IPS-15b (cell line): ENCODE measurements around the gene CEMIP2.

Experiments used
- H3K27me3 ChIP-seq: one replicate; pipeline ENCODE4 v1.6.1; 2013; ENCODE audit warnings: low read length; ENCODE audit not compliant: control insufficient read depth, insufficient read depth
- H3K36me3 ChIP-seq: one replicate; pipeline ENCODE4 v1.6.1; 2013; ENCODE audit warnings: low read length; ENCODE audit not compliant: control insufficient read depth, insufficient read depth
- H3K4me1 ChIP-seq: one replicate; pipeline ENCODE4 v1.6.1; 2013; ENCODE audit warnings: mild to moderate bottlenecking, low read length; ENCODE audit not compliant: control insufficient read depth, insufficient read depth
- H3K4me3 ChIP-seq: one replicate; pipeline ENCODE4 v1.5.1; 2013; ENCODE audit warnings: low read depth, low read length
- H3K9ac ChIP-seq: one replicate; pipeline ENCODE4 v1.6.1; 2013; ENCODE audit warnings: low read depth, mild to moderate bottlenecking, low read length
- H3K9me3 ChIP-seq: one replicate; pipeline ENCODE4 v1.6.1; 2013; ENCODE audit warnings: mild to moderate bottlenecking, low read length; ENCODE audit not compliant: control insufficient read depth, insufficient read depth

Gene CEMIP2

GRCh38 chr9:71683598-71684235 lies 84.6 kb downstream of the CEMIP2 start:
- peaks cover 8% of the 10 kb centered on the region for H3K4me1 ChIP-seq
- no peaks in the 10 kb centered on the region for H3K27me3 ChIP-seq
- H3K4me3 ChIP-seq, result no peak overlapping the region
- H3K9ac ChIP-seq, result no peak overlapping the region
- peaks cover 3% of the 10 kb centered on the region for H3K36me3 ChIP-seq
- H3K9me3 ChIP-seq, result no peaks in the 10 kb centered on the region

DNA sequence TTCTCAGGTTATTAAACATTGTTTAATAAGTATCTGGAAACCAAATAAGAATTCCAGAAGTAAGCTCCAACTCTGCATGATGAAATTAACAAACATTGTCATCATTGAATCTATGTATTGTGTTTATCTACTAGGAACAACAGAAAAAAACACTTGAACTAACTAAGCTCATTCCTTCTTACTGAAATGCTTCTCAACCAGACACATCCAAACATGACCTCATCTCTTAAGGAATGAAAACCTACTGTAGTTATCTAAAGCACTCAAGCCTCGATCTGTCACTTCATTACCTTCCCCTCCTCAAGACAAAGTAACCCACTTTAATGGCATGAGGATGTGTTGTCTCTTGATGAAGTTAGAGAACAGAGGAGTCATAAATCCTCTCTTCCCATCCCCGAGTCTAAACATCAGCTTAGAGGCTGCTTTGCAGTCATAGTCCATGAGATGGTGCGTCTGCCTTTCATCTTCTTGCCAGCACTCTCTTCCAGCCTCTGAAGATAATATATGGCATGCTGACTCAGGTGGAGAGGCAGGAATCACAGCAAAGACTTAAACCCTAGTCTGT lies 86.5 kb downstream of the CEMIP2 start:
- no peaks in the 10 kb centered on the region for H3K27me3 ChIP-seq
- H3K4me3 ChIP-seq, result no peak overlapping the region
- H3K36me3 ChIP-seq, result peaks cover 3% of the 10 kb centered on the region
- peaks cover 8% of the 10 kb centered on the region for H3K4me1 ChIP-seq
- no peaks in the 10 kb centered on the region for H3K9me3 ChIP-seq
- H3K9ac ChIP-seq, result no peak overlapping the region

- Histone ChIP-seq H3K9ac (no peak overlapping the region), H3K9me3 (peaks cover 2% of the 10 kb centered on the region), H3K36me3 (no peaks in the 10 kb centered on the region), H3K27me3 (no peaks in the 10 kb centered on the region), H3K4me3 (no peak overlapping the region), H3K4me1 (peaks cover 8% of the 10 kb centered on the region)
Measured at GRCh38 chr9:71681104-71681707, 87.1 kb downstream of the CEMIP2 start.

DNA sequence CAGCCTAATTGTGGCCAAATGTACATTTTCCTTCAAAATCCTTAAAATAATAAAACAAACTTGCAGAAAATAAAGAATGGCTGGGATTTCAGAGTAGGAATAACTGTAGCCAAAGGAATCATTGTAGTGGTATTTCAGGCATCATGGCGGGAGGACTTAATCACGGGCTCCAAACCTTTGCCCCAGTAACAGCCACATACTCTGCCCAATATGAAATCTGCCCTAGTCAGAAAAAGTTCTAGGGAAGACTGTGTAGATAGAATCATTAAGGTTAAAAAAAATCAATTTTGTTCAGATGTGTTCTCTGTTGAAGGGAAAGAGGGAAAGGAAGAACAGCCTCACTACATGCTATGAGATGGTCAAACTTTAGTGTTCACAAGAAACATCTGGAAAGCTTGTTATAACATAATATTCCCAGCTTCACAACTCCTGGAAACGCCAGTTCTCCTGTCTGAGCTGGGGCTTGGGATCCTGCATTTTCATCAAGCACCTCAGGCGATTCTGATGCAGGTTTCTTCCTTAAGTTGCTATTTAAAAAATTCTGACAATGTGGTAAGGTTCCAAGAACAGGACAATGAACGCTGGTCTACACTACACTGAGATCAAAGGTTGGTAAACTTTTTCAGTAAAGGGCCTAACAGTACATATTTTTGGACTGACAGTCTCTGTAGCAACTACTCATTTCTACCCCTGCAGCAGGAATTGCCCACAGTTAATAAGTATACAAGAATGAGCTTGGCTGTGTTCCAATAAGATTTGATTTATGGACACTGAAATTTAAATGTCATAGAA lies 87.9 kb downstream of the CEMIP2 start:
- Histone ChIP-seq H3K9ac (no peak overlapping the region), H3K4me1 (peaks cover 6% of the 10 kb centered on the region), H3K9me3 (peaks cover 2% of the 10 kb centered on the region), H3K4me3 (no peak overlapping the region), H3K27me3 (no peaks in the 10 kb centered on the region), H3K36me3 (no peaks in the 10 kb centered on the region)

DNA sequence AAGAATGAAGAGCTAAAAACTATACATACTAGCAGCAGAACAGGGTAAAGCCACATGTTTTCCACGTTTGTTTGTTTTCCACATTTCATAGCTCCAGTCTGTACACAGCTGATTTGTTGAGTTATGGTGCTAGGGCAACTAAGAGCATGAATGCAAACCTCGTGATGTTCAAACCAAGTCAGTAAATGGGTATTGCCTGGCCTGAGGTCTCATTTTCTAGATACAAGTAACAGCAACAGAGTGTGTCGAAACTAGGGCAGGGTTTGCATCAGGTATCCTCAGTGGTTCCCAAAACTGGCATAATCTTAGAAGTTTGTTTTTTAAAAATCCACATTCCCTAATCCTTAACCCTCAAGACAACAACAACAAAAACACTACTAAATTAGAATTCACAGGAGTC lies 89.3 kb downstream of the CEMIP2 start:
- Histone ChIP-seq H3K27me3 (no peaks in the 10 kb centered on the region), H3K4me1 (peaks cover 3% of the 10 kb centered on the region), H3K9me3 (peaks cover 2% of the 10 kb centered on the region), H3K36me3 (no peaks in the 10 kb centered on the region), H3K4me3 (no peak overlapping the region), H3K9ac (no peak overlapping the region)

GRCh38 chr9:71677209-71677608 lies 91.1 kb downstream of the CEMIP2 start:
- Histone ChIP-seq H3K9me3 (peaks cover 2% of the 10 kb centered on the region), H3K36me3 (no peaks in the 10 kb centered on the region), H3K9ac (no peak overlapping the region), H3K4me3 (no peak overlapping the region), H3K4me1 (peaks cover 2% of the 10 kb centered on the region), H3K27me3 (no peaks in the 10 kb centered on the region)

DNA sequence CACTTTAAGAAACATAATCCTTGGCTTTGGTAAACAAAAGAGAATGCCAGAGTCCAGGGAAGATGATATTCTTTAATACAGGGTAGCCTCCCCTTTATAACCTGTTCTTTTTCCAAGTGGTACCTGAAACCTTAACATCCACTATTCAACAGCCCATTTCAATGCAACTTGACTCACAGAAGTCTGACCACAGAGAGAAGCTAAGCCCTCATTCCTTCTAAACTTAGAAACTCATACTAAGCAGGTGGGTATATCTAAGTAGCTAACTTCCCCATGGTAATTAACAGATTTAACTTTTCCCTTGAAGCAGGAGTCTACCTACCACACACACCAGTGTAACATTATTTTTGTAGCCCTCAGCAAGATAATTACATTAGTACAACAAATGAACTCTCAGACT lies 91.9 kb downstream of the CEMIP2 start:
- Histone ChIP-seq H3K4me3 (no peak overlapping the region), H3K36me3 (no peaks in the 10 kb centered on the region), H3K9me3 (peaks cover 2% of the 10 kb centered on the region), H3K4me1 (peaks cover 2% of the 10 kb centered on the region), H3K9ac (no peak overlapping the region), H3K27me3 (no peaks in the 10 kb centered on the region)

GRCh38 chr9:71675857-71676165 lies 92.5 kb downstream of the CEMIP2 start:
- Histone ChIP-seq H3K36me3 (no peaks in the 10 kb centered on the region), H3K4me1 (peaks cover 2% of the 10 kb centered on the region), H3K4me3 (no peak overlapping the region), H3K9me3 (peaks cover 2% of the 10 kb centered on the region), H3K27me3 (no peaks in the 10 kb centered on the region), H3K9ac (no peak overlapping the region)

GRCh38 chr9:71675105-71675856 lies 93.0 kb downstream of the CEMIP2 start:
- Histone ChIP-seq H3K9ac (no peak overlapping the region), H3K4me3 (no peak overlapping the region), H3K36me3 (no peaks in the 10 kb centered on the region), H3K27me3 (no peaks in the 10 kb centered on the region), H3K9me3 (peaks cover 2% of the 10 kb centered on the region), H3K4me1 (peaks cover 2% of the 10 kb centered on the region)

GRCh38 chr9:71672573-71672972 lies 95.7 kb downstream of the CEMIP2 start:
- peaks cover 2% of the 10 kb centered on the region for H3K4me1 ChIP-seq
- no peaks in the 10 kb centered on the region for H3K36me3 ChIP-seq
- no peak overlapping the region for H3K4me3 ChIP-seq
- no peak overlapping the region for H3K9ac ChIP-seq
- H3K9me3 ChIP-seq, result peaks cover 2% of the 10 kb centered on the region
- no peaks in the 10 kb centered on the region for H3K27me3 ChIP-seq

- no peaks in the 10 kb centered on the region for H3K36me3 ChIP-seq
- H3K4me1 ChIP-seq, result peaks cover 2% of the 10 kb centered on the region
- no peak overlapping the region for H3K4me3 ChIP-seq
- no peaks in the 10 kb centered on the region for H3K27me3 ChIP-seq
- H3K9ac ChIP-seq, result no peak overlapping the region
- H3K9me3 ChIP-seq, result peaks cover under 1% of the 10 kb centered on the region
Measured at GRCh38 chr9:71671289-71671688, 97.0 kb downstream of the CEMIP2 start.
